HepG2 (cell line): Measurements from ENCODE around the gene IL1R1. TPM values are rescaled to one million over a fixed set of nuclear protein-coding genes. Genes with fewer than 3 reads are reported as not detected.

ENCODE experiments used
- DMTF1 ChIP-seq: sonication (generic); formaldehyde crosslinking; IDR thresholded peaks from 2 replicates; pipeline ENCODE4 v1.4.0; 2020; ENCODE audit warnings: mild to moderate bottlenecking, missing genetic modification reagents
- FOXO4 ChIP-seq: sonication (generic); formaldehyde crosslinking; conservative IDR thresholded peaks from 2 replicates; pipeline ENCODE4 v1.8.1; 2023; ENCODE audit warnings: missing genetic modification reagents
- KMT2B ChIP-seq: IDR thresholded peaks from 2 replicates; pipeline ENCODE4 v1.6.1; 2016; ENCODE audit warnings: missing genetic modification reagents, missing compliant biosample characterization
- NFE2L1 ChIP-seq: sonication (generic); formaldehyde crosslinking; IDR thresholded peaks from 2 replicates; pipeline ENCODE4 v1.4.0; 2020; ENCODE audit warnings: missing genetic modification reagents, mild to moderate bottlenecking, borderline replicate concordance
- NFYC ChIP-seq: IDR thresholded peaks from 2 replicates; pipeline ENCODE4 v1.6.1; 2016; ENCODE audit warnings: missing genetic modification reagents, missing compliant biosample characterization
- PATZ1 ChIP-seq: sonication (generic); formaldehyde crosslinking; IDR thresholded peaks from 2 replicates; pipeline ENCODE4 v1.4.0; 2020; ENCODE audit warnings: missing genetic modification reagents
- THAP9 ChIP-seq: sonication (generic); formaldehyde crosslinking; IDR thresholded peaks from 2 replicates; pipeline ENCODE4; 2020; ENCODE audit warnings: missing genetic modification reagents, mild to moderate bottlenecking, borderline replicate concordance
- TMF1 ChIP-seq: sonication (generic); formaldehyde crosslinking; IDR thresholded peaks from 2 replicates; pipeline ENCODE4 v1.8.1; 2022; ENCODE audit warnings: low read depth, missing genetic modification reagents
- ZKSCAN5 ChIP-seq: sonication (generic); formaldehyde crosslinking; IDR thresholded peaks from 2 replicates; pipeline ENCODE4 v1.5.1; 2020; ENCODE audit warnings: mild to moderate bottlenecking, missing genetic modification reagents
- ZNF274 ChIP-seq: sonication (generic); formaldehyde crosslinking; IDR thresholded peaks from 2 replicates; pipeline ENCODE4 v1.5.1; 2020; ENCODE audit warnings: mild to moderate bottlenecking, missing genetic modification reagents
- ZNF441 ChIP-seq: sonication (generic); formaldehyde crosslinking; IDR thresholded peaks from 2 replicates; pipeline ENCODE4 v1.7.0; 2021; ENCODE audit warnings: missing genetic modification reagents, borderline replicate concordance
- ZNF572 ChIP-seq: sonication (generic); formaldehyde crosslinking; IDR thresholded peaks from 2 replicates; pipeline ENCODE4 v1.5.1; 2020; ENCODE audit warnings: mild to moderate bottlenecking, missing genetic modification reagents
- ZNF775 ChIP-seq: sonication (generic); formaldehyde crosslinking; IDR thresholded peaks from 2 replicates; pipeline ENCODE4 v1.4.0; 2020; ENCODE audit warnings: missing genetic modification reagents, mild to moderate bottlenecking, moderate library complexity, borderline replicate concordance
- ZSCAN29 ChIP-seq: sonication (generic); formaldehyde crosslinking; conservative IDR thresholded peaks from 2 replicates; pipeline ENCODE4 v1.4.0; 2020; ENCODE audit warnings: mild to moderate bottlenecking, missing genetic modification reagents
- polyA plus RNA-seq, 8 experiments: library from polyadenylated mRNA; depleted of rRNA in 3 of 8; stranded (reverse) in 7 of 8; unstranded in 1 of 8; fragments of >200 nt; fragmentation: Illumina TruSeq in 4 of 8; extraction: Trizol in 4 of 8; gene quantifications; 2 replicates each; pipeline versions ENCODE4 v1.2.1 to v1.2.3, GENCODE V29; 2011 to 2016; ENCODE audit warnings: low read depth in 4 of 8, missing spikeins in 1 of 8, mixed read lengths in 1 of 8; ENCODE audit not compliant: insufficient read depth in 1 of 8
- total RNA-seq, 5 experiments: library from RNA; depleted of rRNA; stranded (reverse); fragments of >200 nt; fragmentation: Illumina TruSeq; extraction: Trizol; gene quantifications; 2 replicates each; pipeline ENCODE4 v1.2.3, GENCODE V29; 2016; ENCODE audit warnings: low read depth in 1 of 5

IL1R1 gene
- total and polyA plus RNA-seq, 2 of the 13 experiments (the other 11 are each of a cell fraction or from before 2014, with no cell fraction given) = 38.0 to 93.1 TPM

GRCh38 chr2:102155703-102156515, 13.4 kb downstream of the IL1R1 start (continued):
- no peak for TF ChIP-seq DMTF1
- no peak for TF ChIP-seq THAP9 (CRISPR knock-in tag)
- 0 out of 2 replicates have a peak, but pooled peaks have one; percentile 80 for TF ChIP-seq ZSCAN29 (CRISPR knock-in tag)
- no peak for TF ChIP-seq ZNF775 (CRISPR knock-in tag)
- no peak for TF ChIP-seq ZKSCAN5 (CRISPR knock-in tag)
- TF ChIP-seq PATZ1 (CRISPR knock-in tag) = peak; percentile 61
- TF ChIP-seq ZNF572 (CRISPR knock-in tag) = no peak
- TF ChIP-seq NFYC (CRISPR knock-in tag) = 0 out of 2 replicates have a peak, but pooled peaks have one; percentile 27
- no peak for TF ChIP-seq NFE2L1 (CRISPR knock-in tag)
- TF ChIP-seq TMF1 = peak; percentile 51
- peak; percentile 76; the same call in 1 of the 2 replicates for TF ChIP-seq KMT2B (CRISPR knock-in tag)
- peak; percentile 91 for TF ChIP-seq ZNF274 (CRISPR knock-in tag)
- peak; percentile 37; the same call in 1 of the 2 replicates for TF ChIP-seq ZNF441
- no peak for TF ChIP-seq FOXO4 (CRISPR knock-in tag)
